GOT3 (cell line): Measurements from ENCODE around the gene HAAO.

Source experiments
- DNase-seq: peaks from one replicate; lab custom pipeline; 2025; ENCODE audit warnings: mixed read lengths; lab: John Stamatoyannopoulos, UW

HAAO gene

DNA sequence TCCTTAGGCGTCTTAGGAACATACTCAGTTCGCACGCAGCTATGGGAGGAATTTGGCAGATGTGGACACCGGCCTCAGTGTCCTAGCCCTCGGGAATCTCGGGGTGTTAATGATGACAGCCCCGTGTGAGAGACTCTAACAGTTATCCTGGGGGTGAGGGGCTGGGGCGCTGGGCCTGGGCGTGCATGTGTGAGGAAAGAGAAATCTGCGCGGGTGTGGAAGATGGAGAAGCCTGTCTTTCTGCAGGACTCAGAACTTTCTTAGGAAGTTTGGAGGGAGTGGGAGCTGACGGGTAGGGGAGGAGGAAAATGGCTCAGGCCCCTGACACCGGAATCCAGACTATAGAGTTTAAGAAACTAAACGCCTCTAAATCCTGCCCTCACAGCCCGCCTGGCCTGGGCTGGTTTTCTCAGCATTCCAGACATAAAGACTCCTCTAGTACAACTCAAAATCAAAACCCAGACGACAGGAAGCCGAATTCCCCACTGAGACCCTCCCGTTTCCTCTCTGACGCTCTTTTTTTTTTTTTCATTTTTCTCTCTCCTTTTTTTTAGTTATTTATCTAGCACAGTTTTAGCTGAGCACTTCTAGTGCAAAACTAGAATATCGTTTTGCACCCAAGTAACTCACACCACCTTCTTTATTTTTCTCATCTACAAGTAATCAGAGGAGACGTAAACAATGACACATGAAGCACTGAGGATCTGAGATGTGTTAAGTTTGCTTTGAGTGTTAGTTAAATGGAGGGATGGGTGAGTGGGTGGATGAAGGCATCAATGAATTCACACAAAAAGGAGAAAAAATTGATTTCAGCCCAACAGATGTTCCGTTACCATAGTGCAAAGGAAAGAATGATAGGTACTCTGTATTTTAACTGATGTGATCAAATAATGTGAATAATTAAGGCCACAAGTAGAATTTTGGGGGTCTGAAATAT is 1.2 kb upstream of the HAAO start:
- no peak for DNase-seq

GRCh38 chr2:42792087-42792582 is 248 bp downstream of the HAAO start:
- DNase-seq = no peak

DNA sequence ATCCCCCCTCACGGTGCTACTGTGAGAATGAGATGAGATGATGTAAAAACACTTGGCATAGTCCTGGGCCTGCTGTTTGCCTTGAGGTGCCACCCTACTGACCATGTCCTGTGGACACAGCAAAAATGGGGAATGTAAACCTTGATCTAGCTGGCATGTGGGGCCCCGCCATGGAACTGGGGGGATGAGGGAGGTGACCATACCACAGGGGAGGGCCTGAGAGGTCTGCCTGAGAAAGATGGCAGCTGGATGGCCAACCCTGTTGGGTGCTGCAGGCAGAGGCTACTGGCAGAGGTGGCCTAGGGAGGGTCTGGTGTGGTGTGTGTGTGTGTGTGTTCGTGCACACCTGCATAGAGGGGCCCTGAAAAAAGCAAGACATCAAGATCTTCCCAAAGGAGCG is 777 bp downstream of the HAAO start:
- no peak for DNase-seq

DNA sequence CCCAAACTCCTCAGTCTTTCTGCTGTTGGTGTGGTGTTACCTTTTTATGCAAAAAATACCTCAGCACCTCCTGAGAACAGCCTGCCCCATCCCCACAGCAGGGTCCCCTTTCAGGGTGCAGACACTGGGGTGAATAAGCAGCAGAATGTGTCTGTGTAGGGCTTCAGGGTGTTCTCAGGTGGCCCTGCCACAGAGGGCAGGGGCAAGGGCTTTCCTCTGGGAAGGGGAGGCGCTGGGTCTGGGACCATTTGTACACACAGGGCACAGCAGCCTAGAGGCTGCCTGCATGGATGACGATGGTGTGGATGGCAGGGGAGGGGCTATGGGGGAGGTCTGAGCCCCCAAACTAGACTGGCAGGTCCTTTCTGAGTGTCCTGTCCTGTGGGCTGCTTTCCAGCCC is 2.6 kb downstream of the HAAO start:
- DNase-seq = no peak

- no peak for DNase-seq
These were observed 3.5 kb downstream of the HAAO start for GRCh38 chr2:42788882-42789281.

DNA sequence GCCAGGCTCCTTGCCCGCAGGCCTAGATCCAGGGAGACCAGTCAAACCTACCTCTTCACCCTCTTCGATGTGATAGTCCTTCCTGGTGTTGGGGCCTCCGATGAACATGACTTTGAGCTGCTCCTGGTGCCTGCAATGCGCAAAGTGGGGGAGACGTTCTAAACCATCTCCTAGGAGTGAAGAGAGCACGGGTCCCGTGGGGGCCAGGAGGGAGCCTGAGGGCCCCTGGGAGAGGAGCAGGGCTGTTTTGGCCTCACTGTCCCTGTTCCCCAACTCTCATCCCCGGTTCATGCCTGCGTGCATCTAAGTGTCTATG is 3.9 kb downstream of the HAAO start:
- DNase-seq = no peak

DNA sequence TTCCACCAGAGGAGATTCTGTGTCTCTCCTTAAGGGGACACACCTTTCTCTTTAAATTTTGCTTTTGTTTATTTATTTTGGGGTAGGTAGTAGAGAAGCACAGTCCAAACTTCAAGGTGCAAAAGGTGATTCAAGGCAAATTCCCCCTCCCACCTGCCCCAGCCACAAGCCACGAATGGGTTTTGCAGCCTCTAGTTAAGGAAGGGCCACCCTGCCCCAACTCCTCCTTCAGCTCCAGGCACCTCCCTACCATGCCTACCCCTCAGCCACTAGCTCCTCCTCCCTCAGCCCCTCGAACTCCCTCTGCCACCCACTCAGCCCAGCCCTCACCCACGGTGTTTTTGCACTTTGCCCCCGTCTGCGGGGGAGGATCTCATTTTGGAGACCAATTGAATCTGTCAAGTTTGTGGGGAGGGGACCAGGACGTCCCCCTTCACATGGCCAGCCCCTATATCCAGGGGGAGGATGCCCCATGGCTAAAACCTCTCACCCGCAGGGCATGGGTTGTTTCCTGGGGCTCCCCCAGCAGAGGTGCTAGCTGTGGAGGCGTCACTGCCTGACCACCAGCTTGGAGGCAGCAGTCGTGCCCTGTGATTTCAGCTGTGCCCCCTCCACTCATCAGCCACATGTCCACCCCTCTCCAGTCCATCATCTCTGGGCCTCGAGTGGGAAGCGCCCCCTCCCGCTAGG is 4.5 kb downstream of the HAAO start:
- no peak for DNase-seq

- no peak for DNase-seq
These were observed 5.0 kb downstream of the HAAO start for GRCh38 chr2:42787424-42787787.

- no peak for DNase-seq
These were observed 5.6 kb downstream of the HAAO start for GRCh38 chr2:42786561-42787345.

- DNase-seq = no peak
These were observed 8.0 kb downstream of the HAAO start for GRCh38 chr2:42784204-42784880.

GRCh38 chr2:42783511-42783910 is 8.9 kb downstream of the HAAO start:
- DNase-seq = no peak

- DNase-seq = no peak
These were observed 11.2 kb downstream of the HAAO start for GRCh38 chr2:42781181-42781580.

DNA sequence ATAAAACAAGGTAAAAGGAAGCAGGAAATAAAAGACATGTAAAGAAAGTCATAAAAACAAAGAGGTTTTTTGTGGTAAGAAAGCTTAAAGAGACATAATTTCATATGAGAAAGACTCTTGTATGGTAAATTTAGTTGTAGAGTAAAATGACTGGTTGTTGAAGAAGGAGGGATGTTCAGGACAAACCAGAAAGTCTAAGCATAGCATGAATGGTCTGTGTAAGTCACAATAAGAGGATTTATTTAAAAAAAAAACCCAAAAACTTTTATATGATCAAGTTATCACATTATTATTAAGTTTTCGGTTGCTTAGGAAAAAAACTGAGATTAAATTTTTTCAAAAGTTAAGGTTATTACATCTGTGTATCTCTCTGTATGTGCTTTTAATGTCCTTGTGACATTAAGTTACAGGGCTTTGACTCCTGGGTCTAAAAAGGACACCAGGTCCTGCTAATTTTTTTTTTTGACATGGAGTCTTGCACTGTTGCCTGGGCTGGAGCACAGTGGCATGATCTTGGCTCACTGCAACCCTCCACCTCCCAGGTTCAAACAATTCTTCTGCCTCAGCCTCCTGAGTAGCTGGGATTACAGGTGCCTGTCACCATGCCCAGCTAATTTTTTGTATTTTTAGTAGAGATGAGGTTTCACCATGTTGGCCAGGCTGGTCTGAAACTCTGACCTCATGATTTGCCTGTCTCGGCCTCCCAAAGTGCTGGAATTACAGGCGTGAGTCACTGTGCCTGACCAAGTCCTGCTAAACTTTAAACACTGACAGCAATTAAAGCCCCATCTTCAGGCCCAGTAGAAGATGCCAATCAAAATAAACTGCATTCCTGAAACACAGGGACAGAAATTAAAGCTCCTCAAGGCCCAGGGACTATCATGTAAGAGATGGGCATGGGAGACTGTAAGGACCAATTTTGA is 14.2 kb downstream of the HAAO start:
- DNase-seq = no peak

- no peak for DNase-seq
These were observed 16.6 kb downstream of the HAAO start for GRCh38 chr2:42775810-42776209.

DNA sequence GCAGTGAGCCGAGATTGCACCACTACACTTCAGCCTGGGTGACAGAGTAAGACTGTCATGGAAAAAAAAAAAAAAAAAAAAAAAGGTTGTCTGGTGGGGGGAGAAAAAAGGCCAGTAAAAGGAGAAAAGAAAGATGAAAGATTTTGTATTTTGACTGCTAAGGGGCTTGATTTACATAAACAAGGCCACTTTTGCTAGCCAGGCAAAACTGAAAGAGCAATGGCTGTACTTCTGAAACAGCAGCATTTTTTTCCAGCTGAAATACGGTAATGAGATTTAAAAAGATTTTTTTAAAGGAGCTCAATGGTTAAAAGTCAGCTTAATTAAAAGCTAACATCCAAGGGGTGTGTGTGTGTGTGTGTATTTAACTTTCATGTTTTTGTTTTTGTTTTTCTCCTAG is 17.2 kb downstream of the HAAO start:
- DNase-seq = no peak

GRCh38 chr2:42771546-42772153 is 20.7 kb downstream of the HAAO start:
- no peak for DNase-seq

GRCh38 chr2:42770288-42771131 is 21.9 kb downstream of the HAAO start:
- no peak for DNase-seq

GRCh38 chr2:42769583-42770287 is 22.6 kb downstream of the HAAO start:
- DNase-seq = no peak

DNA sequence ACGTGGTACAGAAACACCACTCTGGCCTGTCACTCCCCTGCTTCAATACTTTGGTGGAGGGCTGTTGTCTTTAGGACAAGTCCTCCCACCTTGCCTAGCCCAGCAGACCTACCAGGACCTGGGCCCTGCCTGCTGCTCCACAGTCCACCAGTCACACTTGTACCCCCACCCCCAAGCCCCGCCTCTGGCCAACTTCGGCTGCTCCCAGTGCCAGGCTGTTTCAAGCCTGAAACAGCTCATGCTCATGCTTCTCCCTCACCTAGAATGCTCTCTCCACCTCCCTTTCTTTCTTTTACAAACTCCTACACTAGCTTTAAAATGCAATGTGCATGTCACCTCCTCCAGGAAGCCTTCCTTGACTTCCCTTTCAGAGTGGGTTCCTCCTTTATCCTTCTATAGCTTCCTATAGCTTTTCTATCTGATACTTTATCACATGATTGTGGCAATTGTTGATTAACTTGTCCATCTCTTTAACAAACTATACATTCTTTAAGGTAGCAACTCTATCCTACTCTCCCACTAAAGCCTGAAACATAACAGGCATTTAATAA is 23.6 kb downstream of the HAAO start:
- DNase-seq = no peak
